MM.1S (cell line): Measurements from ENCODE around the gene HSD17B14.

Experiments used
- DNase-seq: peaks from one replicate; pipeline ENCODE4 v3.0.0-alpha.2; 2015
- H2AFZ ChIP-seq: fragments of 300-600 bp; sonication (generic); 2 replicates; pipeline ENCODE4 v1.6.0; 2016; ENCODE audit warnings: antibody characterized with exemption, low read length
- H3F3A ChIP-seq: fragments of 300-600 bp; sonication (generic); 2 replicates; pipeline ENCODE4 v1.6.1; 2016; ENCODE audit warnings: mild to moderate bottlenecking, antibody characterized with exemption, low read length, moderate library complexity, mixed read lengths; ENCODE audit not compliant: insufficient read depth
- H3K27ac ChIP-seq: fragments of 300-600 bp; sonication (generic); 2 replicates; pipeline ENCODE4 v1.5.1; 2016; ENCODE audit warnings: mild to moderate bottlenecking, low read length
- H3K27me3 ChIP-seq: fragments of 300-600 bp; sonication (generic); replicated peaks from 2 replicates; pipeline ENCODE4 v1.6.0; 2016; ENCODE audit warnings: low read length; ENCODE audit not compliant: insufficient read depth
- H3K36me3 ChIP-seq: fragments of 300-600 bp; sonication (generic); replicated peaks from 2 replicates; pipeline ENCODE4 v1.6.1; 2016; ENCODE audit warnings: mild to moderate bottlenecking, low read length, mixed read lengths; ENCODE audit not compliant: insufficient read depth
- H3K4me1 ChIP-seq: fragments of 300-600 bp; sonication (generic); 2 replicates; pipeline ENCODE4 v1.6.1; 2016; ENCODE audit warnings: low read length, mixed read lengths
- H3K4me2 ChIP-seq: fragments of 300-600 bp; sonication (generic); 2 replicates; pipeline ENCODE4 v1.6.0; 2016; ENCODE audit warnings: low read depth, low read length
- H3K4me3 ChIP-seq: fragments of 300-600 bp; sonication (generic); 2 replicates; pipeline ENCODE4 v1.5.1; 2016; ENCODE audit warnings: low read length, mixed read lengths
- H3K79me2 ChIP-seq: fragments of 300-600 bp; sonication (generic); 2 replicates; pipeline ENCODE4 v1.6.1; 2016; ENCODE audit warnings: mixed run types, low read length, mixed read lengths
- H3K9ac ChIP-seq: fragments of 300-600 bp; sonication (generic); 2 replicates; pipeline ENCODE4 v1.6.1; 2016; ENCODE audit warnings: low read length, mixed read lengths
- H3K9me2 ChIP-seq: fragments of 300-600 bp; sonication (generic); replicated peaks from 2 replicates; pipeline ENCODE4 v1.6.1; 2016; ENCODE audit warnings: mild to moderate bottlenecking, low read length, mixed read lengths; ENCODE audit not compliant: insufficient read depth
- H3K9me3 ChIP-seq: fragments of 300-600 bp; sonication (generic); replicated peaks from 2 replicates; pipeline ENCODE4 v1.6.1; 2016; ENCODE audit warnings: mild to moderate bottlenecking, low read length, mixed read lengths; ENCODE audit not compliant: insufficient read depth
- H4K20me1 ChIP-seq: fragments of 300-600 bp; sonication (generic); 2 replicates; pipeline ENCODE4 v1.6.1; 2016; ENCODE audit warnings: mild to moderate bottlenecking, low read length, moderate library complexity, mixed read lengths; ENCODE audit not compliant: insufficient read depth
- EZH2 ChIP-seq: fragments of 300-600 bp; sonication (generic); optimal IDR thresholded peaks from 2 replicates; pipeline ENCODE3; 2017; ENCODE audit warnings: low read depth, mild to moderate bottlenecking, antibody characterized with exemption, low read length, mixed read lengths
- EZH2phosphoT487 ChIP-seq: fragments of 300-600 bp; sonication (generic); IDR thresholded peaks from 2 replicates; pipeline ENCODE4 v1.6.1; 2018; ENCODE audit warnings: antibody characterized with exemption, low read length
- TF ChIP-seq, protein P1 (sequence below): fragments of 300-600 bp; sonication (generic); IDR thresholded peaks from 2 replicates; pipeline ENCODE4 v1.5.1; 2016; ENCODE audit warnings: antibody characterized with exemption, low read length, mixed read lengths

HSD17B14 gene

DNA sequence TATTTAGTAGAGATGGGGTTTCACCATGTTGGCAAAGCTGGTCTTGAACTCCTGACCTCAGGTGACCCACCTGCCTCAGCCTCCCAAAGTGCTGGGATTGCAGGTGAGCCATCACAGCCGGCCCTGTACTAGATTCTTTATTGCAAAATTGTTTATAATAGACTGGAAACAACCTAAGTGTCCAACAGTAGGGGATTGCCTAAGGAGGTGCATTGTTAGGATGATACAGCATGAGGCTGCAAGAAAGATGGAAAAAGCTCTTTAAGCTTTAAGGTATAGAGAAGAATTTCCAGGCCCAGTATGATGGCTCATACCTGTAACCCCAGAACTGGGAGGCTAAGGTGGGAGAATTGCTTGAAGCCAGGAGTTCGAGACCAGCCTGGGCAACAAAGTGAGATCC, 33.7 kb downstream of the HSD17B14 start:
- Histone ChIP-seq H3K9me2 (no peaks in the 10 kb centered on the region), H3K4me1 (no peaks in the 10 kb centered on the region), H3K9me3 (no peaks in the 10 kb centered on the region), H3K27me3 (no peaks in the 10 kb centered on the region), H3K27ac (no peak overlapping the region), H3K36me3 (no peaks in the 10 kb centered on the region), H2AFZ (no peak overlapping the region), H3K79me2 (peaks cover 4% of the 10 kb centered on the region; the same call in 1 of the 2 replicates), H3K4me2 (no peak overlapping the region), H3K4me3 (no peak overlapping the region), H3K9ac (no peak overlapping the region), H3F3A (no peaks in the 10 kb centered on the region), H4K20me1 (no peaks in the 10 kb centered on the region)
- TF ChIP-seq EZH2phosphoT487 (no peak), EZH2 (no peak)
- TF ChIP-seq, protein P1, sequence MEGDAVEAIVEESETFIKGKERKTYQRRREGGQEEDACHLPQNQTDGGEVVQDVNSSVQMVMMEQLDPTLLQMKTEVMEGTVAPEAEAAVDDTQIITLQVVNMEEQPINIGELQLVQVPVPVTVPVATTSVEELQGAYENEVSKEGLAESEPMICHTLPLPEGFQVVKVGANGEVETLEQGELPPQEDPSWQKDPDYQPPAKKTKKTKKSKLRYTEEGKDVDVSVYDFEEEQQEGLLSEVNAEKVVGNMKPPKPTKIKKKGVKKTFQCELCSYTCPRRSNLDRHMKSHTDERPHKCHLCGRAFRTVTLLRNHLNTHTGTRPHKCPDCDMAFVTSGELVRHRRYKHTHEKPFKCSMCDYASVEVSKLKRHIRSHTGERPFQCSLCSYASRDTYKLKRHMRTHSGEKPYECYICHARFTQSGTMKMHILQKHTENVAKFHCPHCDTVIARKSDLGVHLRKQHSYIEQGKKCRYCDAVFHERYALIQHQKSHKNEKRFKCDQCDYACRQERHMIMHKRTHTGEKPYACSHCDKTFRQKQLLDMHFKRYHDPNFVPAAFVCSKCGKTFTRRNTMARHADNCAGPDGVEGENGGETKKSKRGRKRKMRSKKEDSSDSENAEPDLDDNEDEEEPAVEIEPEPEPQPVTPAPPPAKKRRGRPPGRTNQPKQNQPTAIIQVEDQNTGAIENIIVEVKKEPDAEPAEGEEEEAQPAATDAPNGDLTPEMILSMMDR: no peak
- DNase-seq: no peak

DNA sequence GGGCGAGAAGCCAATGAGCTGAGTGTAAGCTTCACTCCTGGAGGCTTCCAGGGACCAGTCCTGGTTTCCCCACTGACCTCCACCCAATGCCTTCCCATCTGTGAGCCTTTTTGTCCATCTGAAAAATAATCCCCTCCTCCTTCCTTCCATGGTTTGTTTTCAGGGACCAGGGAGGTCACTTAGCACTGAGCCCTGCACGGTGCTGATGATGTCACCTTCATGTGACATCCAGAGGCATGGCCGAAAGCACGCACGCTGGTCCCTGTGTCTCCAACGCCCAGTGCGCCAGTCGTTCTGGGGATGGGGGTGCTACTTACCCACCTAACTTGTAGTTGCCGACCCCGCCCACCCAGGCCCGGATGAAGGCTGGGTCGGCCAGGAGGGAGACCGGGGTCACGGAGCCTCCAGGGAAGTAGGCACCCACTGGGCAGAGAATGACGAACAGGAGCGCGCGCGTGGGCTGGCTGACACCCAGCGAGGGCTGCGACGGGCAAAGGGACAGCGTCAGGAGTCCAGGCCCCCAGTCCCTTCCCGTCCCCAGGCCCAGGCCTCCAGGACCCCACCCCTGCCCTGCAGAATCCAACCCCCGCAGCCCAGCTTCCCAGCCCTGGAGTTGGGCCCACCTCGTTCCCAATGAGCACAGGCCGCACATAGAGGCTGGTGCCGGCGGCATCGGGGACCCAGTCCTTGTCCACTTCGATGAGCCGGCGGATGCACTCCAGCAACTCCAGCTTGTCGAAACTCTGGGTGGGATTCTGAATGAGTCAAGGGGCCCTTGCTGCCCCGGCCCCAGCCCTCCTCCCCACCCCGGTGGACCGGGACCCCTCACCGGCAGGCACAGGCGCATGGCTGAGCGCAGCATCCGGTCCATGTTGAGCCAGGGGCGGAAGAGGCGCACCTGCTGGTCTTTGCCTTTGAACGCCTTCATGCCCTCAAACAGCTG, 36.7 kb downstream of the HSD17B14 start:
- Histone ChIP-seq H3K4me2 (no peak overlapping the region), H3K27me3 (no peaks in the 10 kb centered on the region), H3F3A (no peaks in the 10 kb centered on the region), H2AFZ (no peak overlapping the region), H3K9me2 (no peaks in the 10 kb centered on the region), H3K9me3 (no peaks in the 10 kb centered on the region), H3K36me3 (no peaks in the 10 kb centered on the region), H3K79me2 (no peaks in the 10 kb centered on the region), H3K27ac (no peak overlapping the region), H3K4me1 (no peaks in the 10 kb centered on the region), H3K4me3 (no peak overlapping the region), H4K20me1 (no peaks in the 10 kb centered on the region), H3K9ac (no peak overlapping the region)
- TF ChIP-seq EZH2 (no peak), EZH2phosphoT487 (no peak)
- TF ChIP-seq, protein P1: no peak
- DNase-seq: no peak

DNA sequence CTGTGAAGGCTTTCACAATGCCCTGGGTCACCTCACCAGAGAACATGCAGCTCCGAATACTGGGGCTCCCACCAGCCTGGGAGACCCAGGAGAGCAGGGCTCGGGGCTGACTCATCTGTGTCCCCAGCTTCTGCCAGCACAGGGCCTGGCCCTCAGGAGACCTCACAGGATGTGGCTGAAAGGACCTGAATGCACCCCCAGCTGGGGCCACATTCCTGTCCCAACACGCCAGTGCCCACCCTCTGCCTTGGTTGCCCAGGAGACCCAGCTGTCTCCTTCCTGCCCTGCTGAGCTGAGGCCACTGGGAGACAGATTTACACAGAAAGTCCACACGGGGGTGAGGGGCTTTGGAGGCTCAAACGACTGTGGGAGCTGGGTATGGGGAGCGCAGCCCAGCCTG, 37.4 kb downstream of the HSD17B14 start:
- no peaks in the 10 kb centered on the region for H3F3A ChIP-seq
- no peak overlapping the region for H3K4me3 ChIP-seq
- TF ChIP-seq EZH2phosphoT487: no peak
- no peak for TF ChIP-seq EZH2
- TF ChIP-seq, protein P1: no peak
- no peak overlapping the region for H3K4me2 ChIP-seq
- H3K9ac ChIP-seq: no peak overlapping the region
- H3K9me3 ChIP-seq: no peaks in the 10 kb centered on the region
- H3K9me2 ChIP-seq: no peaks in the 10 kb centered on the region
- H3K36me3 ChIP-seq: no peaks in the 10 kb centered on the region
- H3K4me1 ChIP-seq: no peaks in the 10 kb centered on the region
- no peak overlapping the region for H3K27ac ChIP-seq
- H3K27me3 ChIP-seq: no peaks in the 10 kb centered on the region
- H4K20me1 ChIP-seq: no peaks in the 10 kb centered on the region
- H3K79me2 ChIP-seq: no peaks in the 10 kb centered on the region
- H2AFZ ChIP-seq: no peak overlapping the region
- no peak for DNase-seq
